GM23338 (cell line): ENCODE data around the gene AKR1E2. TPM values are rescaled to one million over a fixed set of nuclear protein-coding genes. Genes with fewer than 3 reads are reported as not detected.

Experiments used
- ATAC-seq: fragments of 200-7000 bp; cut with Tn5 transposase; 3 replicates; pipeline ENCODE4 v1.9.1; 2020
- DNase-seq: peaks from one replicate; pipeline ENCODE4 v3.0.0-alpha.2; 2015; ENCODE audit warnings: low spot score
- H2AFZ ChIP-seq: fragments of 200-600 bp; sonication (generic); 2 replicates; pipeline ENCODE4 v1.8.0; 2016; ENCODE audit warnings: antibody characterized with exemption, mild to moderate bottlenecking, moderate library complexity
- H3F3A ChIP-seq: fragments of 200-600 bp; sonication (generic); replicated peaks from 2 replicates; pipeline ENCODE4 v1.8.0; 2017; ENCODE audit warnings: antibody characterized with exemption, mixed run types, low read depth
- H3K27ac ChIP-seq: fragments of 200-600 bp; sonication (generic); 2 replicates; pipeline ENCODE4 v1.6.1; 2016; ENCODE audit warnings: low read depth
- H3K27me3 ChIP-seq: fragments of 200-600 bp; sonication (generic); 2 replicates; pipeline ENCODE4 v1.8.0; 2016; ENCODE audit warnings: mild to moderate bottlenecking, mixed run types, moderate library complexity; ENCODE audit not compliant: insufficient read depth
- H3K36me3 ChIP-seq: fragments of 200-600 bp; sonication (generic); 2 replicates; pipeline ENCODE4 v1.8.0; 2016; ENCODE audit warnings: mild to moderate bottlenecking; ENCODE audit not compliant: insufficient read depth
- H3K4me1 ChIP-seq: fragments of 200-600 bp; sonication (generic); 2 replicates; pipeline ENCODE4 v1.8.0; 2016; ENCODE audit warnings: mild to moderate bottlenecking, moderate library complexity; ENCODE audit not compliant: insufficient read depth
- H3K4me2 ChIP-seq: fragments of 200-600 bp; sonication (generic); 2 replicates; pipeline ENCODE4 v1.7.1; 2017; ENCODE audit warnings: mixed run types
- H3K4me3 ChIP-seq: fragments of 200-600 bp; sonication (generic); 2 replicates; pipeline ENCODE4 v1.6.1; 2016; ENCODE audit warnings: mixed run types
- H3K79me2 ChIP-seq: fragments of 200-600 bp; sonication (generic); replicated peaks from 2 replicates; pipeline ENCODE4 v1.8.0; 2017; ENCODE audit warnings: mild to moderate bottlenecking; ENCODE audit not compliant: insufficient read depth
- H3K9me2 ChIP-seq: fragments of 200-600 bp; sonication (generic); 2 replicates; pipeline ENCODE4 v1.8.0; 2017; ENCODE audit not compliant: insufficient read depth
- H4K20me1 ChIP-seq: fragments of 200-600 bp; sonication (generic); replicated peaks from 2 replicates; pipeline ENCODE4 v1.8.0; 2017; ENCODE audit warnings: mild to moderate bottlenecking; ENCODE audit not compliant: insufficient read depth
- H3K27ac Mint-ChIP-seq: 2 replicates; pipeline ENCODE4 v1.8.0; 2020; ENCODE audit warnings: inconsistent platforms, mild to moderate bottlenecking, moderate library complexity, mixed read lengths
- H3K27me3 Mint-ChIP-seq: 3 replicates; pipeline ENCODE4 v1.8.0; 2022; ENCODE audit warnings: low read depth, mild to moderate bottlenecking, moderate library complexity, mixed read lengths, inconsistent platforms; ENCODE audit not compliant: insufficient read depth, poor library complexity
- H3K36me3 Mint-ChIP-seq: 3 replicates; pipeline ENCODE4 v1.8.0; 2021; ENCODE audit warnings: low read depth, mild to moderate bottlenecking, inconsistent platforms, moderate library complexity, mixed read lengths
- H3K4me1 Mint-ChIP-seq: 3 replicates; pipeline ENCODE4 v1.8.0; 2020; ENCODE audit warnings: mild to moderate bottlenecking, inconsistent platforms, mixed read lengths
- H3K4me3 Mint-ChIP-seq: 3 replicates; pipeline ENCODE4 v1.8.0; 2021; ENCODE audit warnings: moderate library complexity, mild to moderate bottlenecking, inconsistent platforms, mixed read lengths
- H3K9me3 Mint-ChIP-seq: 3 replicates; pipeline ENCODE4 v1.8.0; 2020; ENCODE audit warnings: moderate library complexity, mild to moderate bottlenecking, inconsistent platforms, mixed read lengths
- CREB1 ChIP-seq: fragments of 250-450 bp; sonication (Bioruptor Pico); IDR thresholded peaks from 2 replicates; pipeline ENCODE4 v1.5.0; 2020; ENCODE audit warnings: low read depth, mild to moderate bottlenecking, moderate library complexity
- CTCF ChIP-seq, 2 experiments: fragments of 200-600 bp in 1 of 2; sonication (generic) in 1 of 2; conservative IDR thresholded peaks; 2 replicates each; pipeline versions ENCODE4 v1.5.1 to v1.6.1; 2016 to 2017; ENCODE audit warnings: antibody characterized with exemption in 2 of 2, low read depth in 2 of 2, mild to moderate bottlenecking in 2 of 2, moderate library complexity in 1 of 2
- ETS1 ChIP-seq: IDR thresholded peaks from 2 replicates; pipeline ENCODE4 v1.6.1; 2016; ENCODE audit warnings: antibody characterized with exemption
- EZH2 ChIP-seq: fragments of 200-600 bp; sonication (generic); IDR thresholded peaks from one replicate; pipeline ENCODE4 v1.8.0; 2017; ENCODE audit warnings: antibody characterized with exemption, mild to moderate bottlenecking, low read depth; ENCODE audit not compliant: unreplicated experiment
- EZH2phosphoT487 ChIP-seq: fragments of 200-600 bp; sonication (generic); IDR thresholded peaks from one replicate; pipeline ENCODE4 v1.8.1; 2018; ENCODE audit warnings: antibody characterized with exemption; ENCODE audit not compliant: unreplicated experiment
- JUNB ChIP-seq: IDR thresholded peaks from one replicate; pipeline ENCODE4 v1.6.1; 2016; ENCODE audit warnings: antibody characterized with exemption; ENCODE audit not compliant: unreplicated experiment
- NANOG ChIP-seq: IDR thresholded peaks from 2 replicates; pipeline ENCODE4 v1.6.1; 2016; ENCODE audit warnings: antibody characterized with exemption, borderline replicate concordance
- POLR2AphosphoS5 ChIP-seq: IDR thresholded peaks from 2 replicates; pipeline ENCODE4 v1.6.1; 2016; ENCODE audit warnings: antibody characterized with exemption, low read depth
- STAT1 ChIP-seq: IDR thresholded peaks from one replicate; pipeline ENCODE4 v1.6.1; 2016; ENCODE audit warnings: antibody characterized with exemption; ENCODE audit not compliant: unreplicated experiment
- ZNF114 ChIP-seq: fragments of 250-450 bp; sonication (Bioruptor Pico); IDR thresholded peaks from 2 replicates; pipeline ENCODE4 v1.5.0; 2020; ENCODE audit warnings: mild to moderate bottlenecking, moderate library complexity
- ZNF331 ChIP-seq: fragments of 250-450 bp; sonication (Bioruptor Pico); IDR thresholded peaks from 2 replicates; pipeline ENCODE4 v1.5.0; 2020; ENCODE audit warnings: low read depth, mild to moderate bottlenecking, moderate library complexity
- polyA plus RNA-seq: library from polyadenylated mRNA; unstranded; fragments of >200 nt; fragmentation: Nextera tagmentation; extraction: Ambion mirVana; gene quantifications from 2 replicates; pipeline ENCODE4 v1.2.1, GENCODE V29; 2016
- total RNA-seq: library from RNA; depleted of rRNA; stranded (reverse); fragments of >200 nt; shearing (Covaris generic); gene quantifications from 2 replicates; pipeline ENCODE4 v1.2.3, GENCODE V29; 2014
- TF ChIP-seq, protein P1 (sequence below): fragments of 250-450 bp; sonication (Bioruptor Pico); IDR thresholded peaks from 2 replicates; pipeline ENCODE4 v1.5.0; 2020; ENCODE audit warnings: mild to moderate bottlenecking, moderate library complexity

AKR1E2 gene
- total and polyA plus RNA-seq, 2 experiments from 2014 or later = 2.2 to 4.3 TPM

DNA sequence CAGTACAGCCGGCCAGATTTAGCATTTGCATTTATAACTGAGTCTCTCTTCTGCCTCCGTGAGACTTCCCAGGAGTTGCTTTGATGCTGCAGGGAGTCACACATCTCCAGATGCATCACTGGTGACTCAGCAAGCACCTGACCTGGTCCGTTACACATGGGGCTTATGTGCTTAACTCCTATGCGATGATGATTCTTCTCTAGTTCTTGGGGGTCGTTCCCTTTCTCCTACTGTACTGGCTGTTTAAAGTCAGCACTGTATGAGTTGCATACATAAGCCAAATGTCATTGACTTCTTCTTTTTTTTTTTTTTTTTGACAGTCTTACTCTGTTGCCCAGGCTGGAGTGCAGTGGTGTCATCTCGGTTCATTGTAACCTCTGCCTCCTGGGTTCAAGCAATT, 13.0 kb upstream of the AKR1E2 start:
- no peaks in the 10 kb centered on the region for H3K9me3 Mint-ChIP-seq
- Histone ChIP-seq H3F3A (no peaks in the 10 kb centered on the region), H2AFZ (no peak overlapping the region), H3K4me1 (peaks cover 4% of the 10 kb centered on the region), H3K4me2 (no peak overlapping the region), H3K36me3 (no peaks in the 10 kb centered on the region), H3K79me2 (no peaks in the 10 kb centered on the region), H3K27ac (no peak overlapping the region), H4K20me1 (no peaks in the 10 kb centered on the region), H3K4me3 (no peak overlapping the region), H3K9me2 (no peaks in the 10 kb centered on the region), H3K27me3 (no peaks in the 10 kb centered on the region)
- H3K4me3 Mint-ChIP-seq = no peak overlapping the region
- H3K27ac Mint-ChIP-seq = no peak overlapping the region
- peaks cover 1% of the 10 kb centered on the region for H3K27me3 Mint-ChIP-seq
- TF ChIP-seq CTCF (conservative IDR thresholded peaks at IDR 0.05; ENCODE audit: low read depth in 2 of 2) (no peak), STAT1 (no peak), ZNF114 (CRISPR knock-in tag) (no peak), ETS1 (no peak), CREB1 (CRISPR knock-in tag) (no peak), EZH2phosphoT487 (no peak), POLR2AphosphoS5 (no peak), EZH2 (no peak), NANOG (no peak), JUNB (no peak), ZNF331 (CRISPR knock-in tag) (no peak)
- TF ChIP-seq, protein P1, sequence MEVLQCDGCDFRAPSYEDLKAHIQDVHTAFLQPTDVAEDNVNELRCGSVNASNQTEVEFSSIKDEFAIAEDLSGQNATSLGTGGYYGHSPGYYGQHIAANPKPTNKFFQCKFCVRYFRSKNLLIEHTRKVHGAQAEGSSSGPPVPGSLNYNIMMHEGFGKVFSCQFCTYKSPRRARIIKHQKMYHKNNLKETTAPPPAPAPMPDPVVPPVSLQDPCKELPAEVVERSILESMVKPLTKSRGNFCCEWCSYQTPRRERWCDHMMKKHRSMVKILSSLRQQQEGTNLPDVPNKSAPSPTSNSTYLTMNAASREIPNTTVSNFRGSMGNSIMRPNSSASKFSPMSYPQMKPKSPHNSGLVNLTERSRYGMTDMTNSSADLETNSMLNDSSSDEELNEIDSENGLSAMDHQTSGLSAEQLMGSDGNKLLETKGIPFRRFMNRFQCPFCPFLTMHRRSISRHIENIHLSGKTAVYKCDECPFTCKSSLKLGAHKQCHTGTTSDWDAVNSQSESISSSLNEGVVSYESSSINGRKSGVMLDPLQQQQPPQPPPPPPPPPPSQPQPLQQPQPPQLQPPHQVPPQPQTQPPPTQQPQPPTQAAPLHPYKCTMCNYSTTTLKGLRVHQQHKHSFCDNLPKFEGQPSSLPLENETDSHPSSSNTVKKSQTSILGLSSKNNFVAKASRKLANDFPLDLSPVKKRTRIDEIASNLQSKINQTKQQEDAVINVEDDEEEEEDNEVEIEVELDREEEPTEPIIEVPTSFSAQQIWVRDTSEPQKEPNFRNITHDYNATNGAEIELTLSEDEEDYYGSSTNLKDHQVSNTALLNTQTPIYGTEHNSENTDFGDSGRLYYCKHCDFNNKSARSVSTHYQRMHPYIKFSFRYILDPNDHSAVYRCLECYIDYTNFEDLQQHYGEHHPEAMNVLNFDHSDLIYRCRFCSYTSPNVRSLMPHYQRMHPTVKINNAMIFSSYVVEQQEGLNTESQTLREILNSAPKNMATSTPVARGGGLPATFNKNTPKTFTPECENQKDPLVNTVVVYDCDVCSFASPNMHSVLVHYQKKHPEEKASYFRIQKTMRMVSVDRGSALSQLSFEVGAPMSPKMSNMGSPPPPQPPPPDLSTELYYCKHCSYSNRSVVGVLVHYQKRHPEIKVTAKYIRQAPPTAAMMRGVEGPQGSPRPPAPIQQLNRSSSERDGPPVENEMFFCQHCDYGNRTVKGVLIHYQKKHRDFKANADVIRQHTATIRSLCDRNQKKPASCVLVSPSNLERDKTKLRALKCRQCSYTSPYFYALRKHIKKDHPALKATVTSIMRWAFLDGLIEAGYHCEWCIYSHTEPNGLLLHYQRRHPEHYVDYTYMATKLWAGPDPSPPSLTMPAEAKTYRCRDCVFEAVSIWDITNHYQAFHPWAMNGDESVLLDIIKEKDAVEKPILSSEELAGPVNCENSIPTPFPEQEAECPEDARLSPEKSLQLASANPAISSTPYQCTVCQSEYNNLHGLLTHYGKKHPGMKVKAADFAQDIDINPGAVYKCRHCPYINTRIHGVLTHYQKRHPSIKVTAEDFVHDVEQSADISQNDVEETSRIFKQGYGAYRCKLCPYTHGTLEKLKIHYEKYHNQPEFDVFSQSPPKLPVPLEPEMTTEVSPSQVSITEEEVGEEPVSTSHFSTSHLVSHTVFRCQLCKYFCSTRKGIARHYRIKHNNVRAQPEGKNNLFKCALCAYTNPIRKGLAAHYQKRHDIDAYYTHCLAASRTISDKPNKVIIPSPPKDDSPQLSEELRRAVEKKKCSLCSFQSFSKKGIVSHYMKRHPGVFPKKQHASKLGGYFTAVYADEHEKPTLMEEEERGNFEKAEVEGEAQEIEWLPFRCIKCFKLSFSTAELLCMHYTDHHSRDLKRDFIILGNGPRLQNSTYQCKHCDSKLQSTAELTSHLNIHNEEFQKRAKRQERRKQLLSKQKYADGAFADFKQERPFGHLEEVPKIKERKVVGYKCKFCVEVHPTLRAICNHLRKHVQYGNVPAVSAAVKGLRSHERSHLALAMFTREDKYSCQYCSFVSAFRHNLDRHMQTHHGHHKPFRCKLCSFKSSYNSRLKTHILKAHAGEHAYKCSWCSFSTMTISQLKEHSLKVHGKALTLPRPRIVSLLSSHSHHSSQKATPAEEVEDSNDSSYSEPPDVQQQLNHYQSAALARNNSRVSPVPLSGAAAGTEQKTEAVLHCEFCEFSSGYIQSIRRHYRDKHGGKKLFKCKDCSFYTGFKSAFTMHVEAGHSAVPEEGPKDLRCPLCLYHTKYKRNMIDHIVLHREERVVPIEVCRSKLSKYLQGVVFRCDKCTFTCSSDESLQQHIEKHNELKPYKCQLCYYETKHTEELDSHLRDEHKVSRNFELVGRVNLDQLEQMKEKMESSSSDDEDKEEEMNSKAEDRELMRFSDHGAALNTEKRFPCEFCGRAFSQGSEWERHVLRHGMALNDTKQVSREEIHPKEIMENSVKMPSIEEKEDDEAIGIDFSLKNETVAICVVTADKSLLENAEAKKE (CRISPR knock-in tag) = no peak
- H3K36me3 Mint-ChIP-seq = no peaks in the 10 kb centered on the region
- peaks cover 11% of the 10 kb centered on the region; the same call in 2 of the 3 replicates for H3K4me1 Mint-ChIP-seq
- no peak for ATAC-seq
- DNase-seq = no peak
